ENCODE measurements around the gene ALG8. TPM values are rescaled to one million over a fixed set of nuclear protein-coding genes. Genes with fewer than 3 reads are reported as not detected.
A peak's percentile ranks its signal among the peaks of the same experiment; 100 is the strongest.
"Not testable (repeated sequence)": the region's sequence is repeated elsewhere in the genome, so short reads cannot be mapped to it uniquely, and the experiment has no call there.

Gene ALG8
- total RNA-seq, 1 donor from 2014 or later, result 18.4 TPM

- no peak for DNase-seq (ENCODE audit: low read depth)
Measured at GRCh38 chr11:78080818-78081495, 58.5 kb downstream of the ALG8 start.

GRCh38 chr11:78080084-78080817 lies 59.2 kb downstream of the ALG8 start:
- DNase-seq (ENCODE audit: low read depth) (peak; percentile 12), FAIRE-seq (no peak)
- H3K27me3 ChIP-seq (ENCODE audit: control insufficient read depth, insufficient read depth, low read length), result no peaks in the 10 kb centered on the region
- peaks cover 3% of the 10 kb centered on the region for H3K36me3 ChIP-seq (ENCODE audit: control insufficient read depth, insufficient read depth, low read length)
- no peak for TF ChIP-seq CTCF (IDR thresholded peaks at IDR 0.05; ENCODE audit: insufficient read depth, low read length, severe bottlenecking)
- peak overlapping the region; percentile 78 for H3K4me3 ChIP-seq (ENCODE audit: low read depth, low read length)

More at GRCh38 chr11:78080818-78081495, 58.5 kb downstream of the ALG8 start:
- H3K27me3 ChIP-seq (ENCODE audit: control insufficient read depth, insufficient read depth, low read length), result no peaks in the 10 kb centered on the region
- no peak for TF ChIP-seq CTCF (IDR thresholded peaks at IDR 0.05; ENCODE audit: insufficient read depth, low read length, severe bottlenecking)
- no peak for FAIRE-seq
- H3K36me3 ChIP-seq (ENCODE audit: control insufficient read depth, insufficient read depth, low read length), result peaks cover 2% of the 10 kb centered on the region
- no peak overlapping the region for H3K4me3 ChIP-seq (ENCODE audit: low read depth, low read length)

GRCh38 chr11:78079232-78080083 lies 60.0 kb downstream of the ALG8 start, which contains the start of gene NDUFC2:
Gene NDUFC2 (minus strand): TSS chr11:78079862. CDS start chr11:78079744, 118 bp downstream.
- no peaks in the 10 kb centered on the region for H3K27me3 ChIP-seq (ENCODE audit: control insufficient read depth, insufficient read depth, low read length)
- TF ChIP-seq CTCF (IDR thresholded peaks at IDR 0.05; ENCODE audit: insufficient read depth, low read length, severe bottlenecking), result no peak
- peaks cover 3% of the 10 kb centered on the region for H3K36me3 ChIP-seq (ENCODE audit: control insufficient read depth, insufficient read depth, low read length)
- FAIRE-seq, result no peak
- peak within 1 kb of the TSS; percentile 78 for H3K4me3 ChIP-seq (ENCODE audit: low read depth, low read length)
- DNase-seq (ENCODE audit: low read depth), result peak; percentile 51

- Histone ChIP-seq H3K27me3 (ENCODE audit: control insufficient read depth, insufficient read depth, low read length) (no peaks in the 10 kb centered on the region), H3K4me3 (ENCODE audit: low read depth, low read length) (peak overlapping the region; percentile 78), H3K36me3 (ENCODE audit: control insufficient read depth, insufficient read depth, low read length) (peaks cover 3% of the 10 kb centered on the region)
- no peak for TF ChIP-seq CTCF (IDR thresholded peaks at IDR 0.05; ENCODE audit: insufficient read depth, low read length, severe bottlenecking)
- no peak for FAIRE-seq
- DNase-seq (ENCODE audit: low read depth), result no peak
Measured at GRCh38 chr11:78078218-78079167, 60.9 kb downstream of the ALG8 start.

- not testable (repeated sequence) for DNase-seq (ENCODE audit: low read depth); H3K4me3 ChIP-seq (ENCODE audit: low read depth, low read length); H3K36me3 ChIP-seq (ENCODE audit: control insufficient read depth, insufficient read depth, low read length); H3K27me3 ChIP-seq (ENCODE audit: control insufficient read depth, insufficient read depth, low read length); FAIRE-seq
Measured at GRCh38 chr11:78077592-78077991, 61.8 kb downstream of the ALG8 start.
